NT2/D1 (cell line): Measurements from ENCODE around the gene SMIM31.

Source experiments
- SUZ12 ChIP-seq: IDR thresholded peaks from 2 replicates; pipeline ENCODE4 v1.6.1; 2011; ENCODE audit not compliant: insufficient read length, insufficient read depth; ENCODE audit errors: extremely low read depth
- YY1 ChIP-seq: IDR thresholded peaks from 2 replicates; pipeline ENCODE4 v1.6.1; 2011; ENCODE audit not compliant: insufficient read length, insufficient read depth

- TF ChIP-seq SUZ12 = no peak
- no peak for TF ChIP-seq YY1
Measured at GRCh38 chr4:164779811-164780216, 25.9 kb downstream of the SMIM31 start.
